PC-9 (cell line): ENCODE data around the gene TMEM187.

Experiments
- CTCF ChIP-seq: fragments of 200-600 bp; sonication (generic); conservative IDR thresholded peaks from 2 replicates; pipeline ENCODE4 v1.6.1; 2017; ENCODE audit warnings: mixed run types, antibody characterized with exemption, mild to moderate bottlenecking, moderate library complexity
- EZH2 ChIP-seq: fragments of 200-600 bp; sonication (generic); IDR thresholded peaks from 2 replicates; pipeline ENCODE4 v1.8.0; 2017; ENCODE audit warnings: antibody characterized with exemption, low read depth

- no peak for TF ChIP-seq CTCF
- no peak for TF ChIP-seq EZH2
Observed at GRCh38 chrX:153931151-153931550, 41.4 kb upstream of the TMEM187 start.
